ENCODE results near the gene TGFBR3. TPM values are rescaled to one million over a fixed set of nuclear protein-coding genes. Genes with fewer than 3 reads are reported as not detected.

The TGFBR3 gene
- total and polyA plus RNA-seq, 2 of the 4 experiments (the other 2 are of a cell fraction): 3.0 to 11.3 TPM

GRCh38 chr1:91826248-91826647 lies 59.7 kb downstream of the TGFBR3 start:
- no peak overlapping the region for H3K9ac ChIP-seq (ENCODE audit: low read depth, low read length)
- no peaks in the 10 kb centered on the region; the same call in 1 of the 2 replicates for H4K20me1 ChIP-seq (ENCODE audit: insufficient read depth, low read length)
- H3K9me3 ChIP-seq (ENCODE audit: control insufficient read depth, insufficient read depth, low read length): no peaks in the 10 kb centered on the region
- H4K5ac ChIP-seq (ENCODE audit: low read depth, low read length): no peak overlapping the region
- TF ChIP-seq POLR2A (IDR thresholded peaks at IDR 0.05; ENCODE audit: low read depth, low read length): no peak
- no peak for TF ChIP-seq CHD1 (IDR thresholded peaks at IDR 0.05; ENCODE audit: low read depth, low read length)
- 0 out of 2 replicates have a peak, but pooled peaks have one; percentile 13 for TF ChIP-seq USF2 (IDR thresholded peaks at IDR 0.05; ENCODE audit: low read depth, low read length)
- no peak for TF ChIP-seq NFE2L2 (IDR thresholded peaks at IDR 0.05; ENCODE audit: low read depth, low read length)
- no TSS peak for BruUV-seq (replicated peaks)
- H3K27me3 ChIP-seq (ENCODE audit: control insufficient read depth, insufficient read depth, low read length): no peaks in the 10 kb centered on the region
- H2AK5ac ChIP-seq (ENCODE audit: low read depth, low read length): no peak overlapping the region
- H2BK15ac ChIP-seq (ENCODE audit: low read depth, low read length): no peak overlapping the region
- H2AK9ac ChIP-seq (replicated peaks; ENCODE audit: low read depth, low read length, poor library complexity): no peak overlapping the region
- no peak overlapping the region for H2BK120ac ChIP-seq (ENCODE audit: low read depth, low read length)
- H3K27ac ChIP-seq (ENCODE audit: insufficient read depth, low read length): no peak overlapping the region
- no peak for DNase-seq
- no peak overlapping the region for H3K18ac ChIP-seq (ENCODE audit: low read depth, low read length)
- no peak overlapping the region for H3K23ac ChIP-seq (ENCODE audit: low read depth, low read length)
- dilution Hi-C loops (cut with HindIII; ENCODE audit: low sequenced_read_pairs, unreplicated experiment): no loop called here
- no peak overlapping the region for H2BK20ac ChIP-seq (ENCODE audit: low read depth, low read length)
- H2BK5ac ChIP-seq (ENCODE audit: low read depth, low read length, poor library complexity, severe bottlenecking): no peak overlapping the region
- H3K14ac ChIP-seq (replicated peaks; ENCODE audit: low read depth, low read length): no peak overlapping the region
- no peak overlapping the region for H3K4ac ChIP-seq (ENCODE audit: low read depth, low read length)
- H2AFZ ChIP-seq (replicated peaks; ENCODE audit: low read length, poor library complexity): no peak overlapping the region
- peaks cover 3 to 17% of the 10 kb centered on the region in 2 experiments; a peak in 3 of 4 replicates for H3K79me1 ChIP-seq (ENCODE audit: low read depth in 1 of 2, low read length in 2 of 2)
- ChIA-PET CTCF (no interaction called here), POLR2A (ENCODE audit: unreplicated experiment) (no interaction called here)
- ATAC-seq (ENCODE audit: low read depth): no peak
- no CpG with 5 or more reads among the region's 6 CpGs for WGBS, 2 experiments (ENCODE audit: extremely low coverage in 2 of 2, insufficient read length in 1 of 2)
- peaks cover 9% of the 10 kb centered on the region for H3K4me1 ChIP-seq (ENCODE audit: control insufficient read depth, insufficient read depth, low read length)
- H3K4me3 ChIP-seq (ENCODE audit: insufficient read depth, low read depth, low read length): no peak overlapping the region
- no peak overlapping the region for H3K4me2 ChIP-seq (ENCODE audit: low read depth, low read length)
- no peak overlapping the region for H3K56ac ChIP-seq (ENCODE audit: extremely low read depth, insufficient read depth, low read length)
- peaks cover 9% of the 10 kb centered on the region; the same call in 1 of the 2 replicates for H3K9me1 ChIP-seq (ENCODE audit: insufficient read depth, low read length)
- intact Hi-C loops (cut with micrococcal nuclease): no loop called here
- in situ Hi-C loops (cut with MboI; ENCODE audit: low sequenced_read_pairs): no loop called here
- H4K8ac ChIP-seq (ENCODE audit: low read depth in 2 of 2, low read length in 2 of 2): no peak overlapping the region
- no peak overlapping the region for H4K91ac ChIP-seq (ENCODE audit: insufficient read depth, low read depth, low read length)
- H3K36me3 ChIP-seq (ENCODE audit: control insufficient read depth, insufficient read depth, low read length): no peaks in the 10 kb centered on the region
